ENCODE measurements around the gene CDH18. TPM values are rescaled to one million over a fixed set of nuclear protein-coding genes. Genes with fewer than 3 reads are reported as not detected.

Gene CDH18
- total RNA-seq, 3 donors from 2014 or later, result 0.76 TPM; not detected in 2

DNA sequence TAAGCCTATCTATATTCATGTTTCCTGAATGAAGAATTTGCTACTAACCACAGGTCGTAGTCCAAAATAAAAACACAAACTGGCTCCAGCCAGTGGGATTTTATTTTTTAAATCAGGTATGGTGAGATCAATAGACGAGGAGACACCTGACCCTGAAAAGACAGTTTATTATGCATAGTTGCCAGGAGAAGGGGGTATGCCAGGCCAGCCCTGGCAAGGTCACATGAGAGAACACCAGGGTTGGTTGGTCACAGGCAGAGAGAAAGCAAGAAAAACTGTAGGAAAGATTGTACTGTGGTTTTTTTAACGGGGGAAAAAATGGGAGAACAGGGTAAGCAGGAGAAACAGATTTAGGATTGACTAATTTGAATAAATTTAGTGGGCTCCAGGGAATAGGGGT, 125.3 kb downstream of the CDH18 start:
- Histone ChIP-seq H3K9me3 (peaks cover 3% of the 10 kb centered on the region), H3K4me1 (ENCODE audit: low read depth) (no peaks in the 10 kb centered on the region), H3K4me3 (no peak overlapping the region), H3K36me3 (ENCODE audit: low read depth) (no peaks in the 10 kb centered on the region)
- ATAC-seq (no peak), DNase-seq (no peak)
- TF ChIP-seq, protein P1, sequence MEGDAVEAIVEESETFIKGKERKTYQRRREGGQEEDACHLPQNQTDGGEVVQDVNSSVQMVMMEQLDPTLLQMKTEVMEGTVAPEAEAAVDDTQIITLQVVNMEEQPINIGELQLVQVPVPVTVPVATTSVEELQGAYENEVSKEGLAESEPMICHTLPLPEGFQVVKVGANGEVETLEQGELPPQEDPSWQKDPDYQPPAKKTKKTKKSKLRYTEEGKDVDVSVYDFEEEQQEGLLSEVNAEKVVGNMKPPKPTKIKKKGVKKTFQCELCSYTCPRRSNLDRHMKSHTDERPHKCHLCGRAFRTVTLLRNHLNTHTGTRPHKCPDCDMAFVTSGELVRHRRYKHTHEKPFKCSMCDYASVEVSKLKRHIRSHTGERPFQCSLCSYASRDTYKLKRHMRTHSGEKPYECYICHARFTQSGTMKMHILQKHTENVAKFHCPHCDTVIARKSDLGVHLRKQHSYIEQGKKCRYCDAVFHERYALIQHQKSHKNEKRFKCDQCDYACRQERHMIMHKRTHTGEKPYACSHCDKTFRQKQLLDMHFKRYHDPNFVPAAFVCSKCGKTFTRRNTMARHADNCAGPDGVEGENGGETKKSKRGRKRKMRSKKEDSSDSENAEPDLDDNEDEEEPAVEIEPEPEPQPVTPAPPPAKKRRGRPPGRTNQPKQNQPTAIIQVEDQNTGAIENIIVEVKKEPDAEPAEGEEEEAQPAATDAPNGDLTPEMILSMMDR (IDR thresholded peaks at IDR 0.05), result no peak
- intact Hi-C loops (cut with DNase I, micrococcal nuclease), result no loop called here

DNA sequence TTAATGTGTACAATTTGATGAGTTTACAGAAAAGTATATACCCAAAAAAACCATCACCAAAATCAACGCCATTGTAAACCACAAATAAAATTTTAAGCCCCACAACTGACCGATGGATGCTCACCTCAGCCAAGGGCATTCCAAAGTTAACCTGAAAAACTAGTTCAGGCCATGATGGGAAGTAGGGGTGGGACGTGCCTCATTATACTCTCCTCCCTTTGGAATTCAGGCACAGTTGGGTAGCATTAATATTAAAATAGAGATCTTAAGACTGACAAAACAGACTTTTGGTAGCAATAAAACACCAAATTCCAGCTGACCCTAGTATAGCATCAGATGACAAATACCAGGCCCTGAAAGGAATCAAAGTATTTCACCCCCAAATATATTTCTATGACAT, 129.0 kb downstream of the CDH18 start:
- Histone ChIP-seq H3K4me1 (ENCODE audit: low read depth) (no peaks in the 10 kb centered on the region), H3K9me3 (no peaks in the 10 kb centered on the region), H3K36me3 (ENCODE audit: low read depth) (no peaks in the 10 kb centered on the region), H3K4me3 (no peak overlapping the region)
- no peak for ATAC-seq
- no peak for DNase-seq
- intact Hi-C loops (cut with DNase I, micrococcal nuclease), result no loop called here
- TF ChIP-seq, protein P1 (IDR thresholded peaks at IDR 0.05), result no peak

DNA sequence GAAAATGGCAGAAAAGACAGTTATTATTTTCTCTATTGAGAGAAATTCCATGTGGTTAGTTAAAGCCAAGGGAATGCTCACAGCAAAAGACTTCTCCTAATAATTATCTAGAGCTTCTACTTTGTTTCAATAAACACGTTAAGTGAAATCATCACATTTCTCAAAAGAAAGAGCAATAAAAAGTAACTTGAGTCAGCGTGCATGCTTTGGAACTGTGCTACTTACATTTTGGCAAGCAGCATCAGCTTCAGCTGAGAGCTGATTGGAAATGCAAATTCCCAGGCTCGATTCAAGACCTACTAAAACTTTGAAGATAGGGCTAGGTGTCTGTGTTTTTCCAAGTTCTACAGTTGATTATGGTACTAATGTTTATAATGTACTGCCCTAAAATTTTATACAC, 132.1 kb downstream of the CDH18 start:
- DNase-seq (no peak), ATAC-seq (no peak)
- intact Hi-C loops (cut with DNase I, micrococcal nuclease), result no loop called here
- Histone ChIP-seq H3K4me3 (no peak overlapping the region), H3K4me1 (ENCODE audit: low read depth) (no peaks in the 10 kb centered on the region), H3K36me3 (ENCODE audit: low read depth) (no peaks in the 10 kb centered on the region), H3K9me3 (no peaks in the 10 kb centered on the region)
- TF ChIP-seq, protein P1 (IDR thresholded peaks at IDR 0.05), result no peak

DNA sequence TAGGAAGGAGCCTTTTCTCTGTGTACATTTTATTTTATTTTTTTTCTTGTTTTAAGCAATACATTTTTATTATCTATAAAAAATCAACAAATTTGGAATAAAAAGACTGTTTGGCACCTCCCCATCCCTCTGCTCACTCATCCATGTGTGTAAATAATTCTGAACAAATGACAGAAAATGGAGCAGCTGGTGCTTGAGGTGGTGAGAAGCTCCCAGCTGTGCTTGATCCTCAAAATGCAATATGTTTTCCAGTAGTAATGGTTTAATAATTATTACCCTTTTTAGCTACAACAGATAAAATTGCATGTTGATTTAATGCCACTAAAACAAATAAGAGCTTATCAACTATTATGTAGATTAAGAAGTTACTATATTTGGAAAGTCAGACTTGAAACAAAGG, 132.5 kb downstream of the CDH18 start:
- DNase-seq (no peak), ATAC-seq (no peak)
- H3K4me3 ChIP-seq, result no peak overlapping the region
- intact Hi-C loops (cut with DNase I, micrococcal nuclease), result no loop called here
- H3K9me3 ChIP-seq, result no peaks in the 10 kb centered on the region
- TF ChIP-seq, protein P1 (IDR thresholded peaks at IDR 0.05), result no peak
- no peaks in the 10 kb centered on the region for H3K36me3 ChIP-seq (ENCODE audit: low read depth)
- no peaks in the 10 kb centered on the region for H3K4me1 ChIP-seq (ENCODE audit: low read depth)

DNA sequence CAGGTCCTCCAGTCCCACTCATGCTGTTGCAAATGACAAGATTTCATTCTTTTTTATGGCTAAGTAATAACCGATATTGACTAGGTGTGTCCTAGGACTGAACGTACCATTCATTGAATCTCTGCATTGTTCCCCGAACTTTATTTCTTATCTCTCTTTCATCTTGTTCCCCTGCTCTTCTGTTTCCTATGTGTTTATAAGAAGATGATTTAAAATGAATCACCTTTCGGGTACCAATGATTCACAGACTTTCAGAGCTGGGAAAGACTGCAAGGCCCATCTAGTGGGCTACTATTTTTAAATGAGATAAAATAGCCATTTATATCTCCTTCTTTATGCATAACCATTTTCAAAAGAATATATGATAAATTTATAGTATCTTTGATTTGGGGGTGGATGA, 133.0 kb downstream of the CDH18 start:
- TF ChIP-seq, protein P1 (IDR thresholded peaks at IDR 0.05), result no peak
- ATAC-seq (no peak), DNase-seq (no peak)
- H3K4me3 ChIP-seq, result no peak overlapping the region
- no peaks in the 10 kb centered on the region for H3K9me3 ChIP-seq
- intact Hi-C loops (cut with DNase I, micrococcal nuclease), result no loop called here
- no peaks in the 10 kb centered on the region for H3K4me1 ChIP-seq (ENCODE audit: low read depth)
- no peaks in the 10 kb centered on the region for H3K36me3 ChIP-seq (ENCODE audit: low read depth)

DNA sequence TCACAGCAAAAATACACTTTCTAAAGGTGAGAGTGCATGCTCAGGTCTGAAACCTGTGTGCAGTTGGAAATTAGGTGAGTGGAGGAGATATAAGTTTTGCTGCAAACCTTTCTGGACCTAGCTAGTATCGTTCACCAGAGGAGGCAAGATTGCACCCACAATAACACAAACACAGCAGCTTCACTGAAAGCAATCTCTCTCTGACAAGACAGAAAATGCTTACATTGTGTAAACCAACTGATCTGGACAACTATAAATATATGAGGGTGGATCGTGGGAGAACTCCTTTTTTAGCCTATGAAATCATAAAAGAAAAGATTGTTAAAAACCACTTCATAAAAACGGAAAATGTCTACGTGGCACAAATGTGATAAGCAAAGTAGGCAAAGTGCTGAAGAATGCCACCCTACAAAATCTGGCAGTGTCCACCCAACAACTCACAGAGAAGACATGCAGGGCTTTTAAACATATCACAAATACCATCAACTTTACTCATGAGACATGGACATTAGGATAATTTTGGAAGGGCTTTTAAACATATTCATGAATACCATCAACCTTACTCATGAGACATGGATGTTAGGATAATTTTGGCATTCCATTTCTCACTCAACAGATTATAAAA, 134.3 kb downstream of the CDH18 start:
- H3K9me3 ChIP-seq, result no peaks in the 10 kb centered on the region
- no peaks in the 10 kb centered on the region for H3K36me3 ChIP-seq (ENCODE audit: low read depth)
- no peak for ATAC-seq
- TF ChIP-seq, protein P1 (IDR thresholded peaks at IDR 0.05), result no peak
- no peaks in the 10 kb centered on the region for H3K4me1 ChIP-seq (ENCODE audit: low read depth)
- no peak overlapping the region for H3K4me3 ChIP-seq
- DNase-seq, result no peak
- intact Hi-C loops (cut with DNase I, micrococcal nuclease), result no loop called here
